Occipital lobe (tissue), 3 donors: ENCODE measurements around the gene MRPS15. TPM values are rescaled to one million over a fixed set of nuclear protein-coding genes. Genes with fewer than 3 reads are reported as not detected.
A peak's percentile ranks its signal among the peaks of the same experiment; 100 is the strongest.

Experiments
- DNase-seq: peaks from one replicate; lab custom pipeline; 2025; lab: John Stamatoyannopoulos, UW
- small RNA-seq: library from RNA; depleted of rRNA; stranded (forward); fragments of <200 nt; gene quantifications from one replicate; pipeline ENCODE3, GENCODE V24; 2014
- total RNA-seq: library from RNA; depleted of rRNA; stranded (reverse); fragments of >200 nt; gene quantifications from one replicate; pipeline ENCODE4 v1.2.3, GENCODE V29; 2014

Gene MRPS15
- total RNA-seq, 1 donor from 2014 or later, result 12.5 TPM

GRCh38 chr1:36420836-36421317 lies 43.3 kb downstream of the MRPS15 start:
- DNase-seq, result peak; percentile 79

- no peak for DNase-seq
Measured at GRCh38 chr1:36420409-36420808, 43.8 kb downstream of the MRPS15 start.

- DNase-seq, result no peak
Measured at GRCh38 chr1:36419569-36419968, 44.6 kb downstream of the MRPS15 start.

GRCh38 chr1:36419140-36419539 lies 45.0 kb downstream of the MRPS15 start:
- DNase-seq, result no peak

- no peak for DNase-seq
Measured at GRCh38 chr1:36417931-36418330, 46.3 kb downstream of the MRPS15 start.

GRCh38 chr1:36415661-36416326 lies 48.4 kb downstream of the MRPS15 start:
- DNase-seq, result no peak

GRCh38 chr1:36414384-36414783 lies 49.8 kb downstream of the MRPS15 start:
- DNase-seq, result no peak

GRCh38 chr1:36411674-36412648 lies 52.2 kb downstream of the MRPS15 start:
- no peak for DNase-seq

GRCh38 chr1:36408479-36408878 lies 55.7 kb downstream of the MRPS15 start:
- no peak for DNase-seq

- DNase-seq, result no peak
Measured at GRCh38 chr1:36406440-36406839, 57.7 kb downstream of the MRPS15 start.

Small RNA genes lying within 50 kb of the gene (small RNA-seq; reads per million reads assigned to genes)
- gene SNORA63C, result 1.3 reads per million, percentile 78 among the genes with 10 or more reads in this experiment

Other genes with a start within 250 kb of the MRPS15 start
- 80.6 TPM for gene THRAP3, start 239.9 kb downstream of the MRPS15 start, total RNA-seq
- 3.0 TPM for gene SH3D21, start 158.0 kb downstream of the MRPS15 start, total RNA-seq
- 4.5 TPM for gene EVA1B, start 140.7 kb downstream of the MRPS15 start, total RNA-seq
- gene STK40, start 78.5 kb downstream of the MRPS15 start, total RNA-seq, result 13.1 TPM
- 3.1 TPM for gene LSM10, start 66.5 kb downstream of the MRPS15 start, total RNA-seq
- 16.4 TPM for gene OSCP1, start 13.9 kb downstream of the MRPS15 start, total RNA-seq
- 2.2 TPM for gene CSF3R, start 18.5 kb upstream of the MRPS15 start, total RNA-seq